ENCODE results near the gene ATP8A2. TPM values are rescaled to one million over a fixed set of nuclear protein-coding genes. Genes with fewer than 3 reads are reported as not detected.

Gene ATP8A2
- total RNA-seq, 1 donor from 2014 or later = 0.13 TPM

DNA sequence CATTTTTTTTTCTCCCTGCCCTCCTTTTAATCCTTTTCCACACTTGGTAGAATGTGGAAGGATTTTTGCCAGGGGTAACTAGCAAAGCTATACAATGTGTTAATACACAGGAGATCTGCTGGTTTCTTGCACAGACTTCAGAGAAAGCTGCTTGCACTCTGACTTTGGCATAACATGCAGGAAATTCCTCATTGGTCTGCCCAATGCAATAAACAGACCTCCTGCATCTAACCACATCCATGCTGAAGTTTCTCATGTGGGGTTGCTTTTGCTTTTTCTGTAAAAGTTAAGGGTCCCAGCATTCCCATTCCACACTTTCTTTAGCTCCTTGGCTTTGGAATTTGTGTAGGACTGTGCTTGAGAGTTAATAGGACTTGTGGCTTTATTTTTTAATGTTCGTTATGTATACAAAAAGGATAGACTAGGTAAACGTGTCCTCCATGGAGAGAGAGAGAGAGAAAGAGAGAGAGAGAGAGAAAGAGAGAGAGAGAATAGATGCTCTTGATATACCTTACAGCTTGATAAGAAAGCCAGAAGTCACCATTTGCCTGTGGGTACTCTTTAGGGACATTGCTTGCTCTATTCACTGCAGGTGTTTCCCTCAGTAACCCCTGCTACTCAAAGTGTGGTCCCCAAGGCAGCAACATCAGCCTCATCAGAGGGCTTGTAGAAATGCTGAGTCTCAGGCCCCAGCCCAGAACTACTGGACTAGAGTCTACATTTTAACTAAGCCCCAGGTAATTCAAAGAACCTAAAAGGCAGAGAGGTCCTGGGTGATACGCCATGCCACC lies 509.6 kb downstream of the ATP8A2 start:
- no peak for DNase-seq (ENCODE audit: low read depth in 2 of 2)

DNA sequence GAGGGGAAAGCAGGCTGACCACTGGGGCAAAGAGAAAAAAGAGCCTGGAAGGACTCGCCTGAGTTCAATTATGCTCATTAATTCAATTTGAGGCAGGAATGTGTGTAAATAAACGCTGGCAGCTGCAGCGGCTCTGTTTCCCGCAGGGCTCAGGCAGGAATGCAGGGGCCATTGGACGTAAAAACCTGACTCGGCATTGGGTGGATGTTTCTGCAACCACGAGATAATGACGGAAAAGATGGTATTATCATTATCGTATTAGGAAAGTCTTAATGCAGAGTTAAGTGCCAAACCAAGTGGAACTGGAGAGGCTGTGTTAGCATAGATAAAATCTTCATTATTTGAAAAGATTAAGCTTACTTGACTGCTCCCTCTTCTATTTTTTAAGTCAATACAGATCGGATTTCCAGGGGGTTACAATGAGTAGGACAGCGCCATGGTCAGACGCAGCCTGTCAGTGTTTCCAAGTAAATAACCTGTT lies 510.2 kb downstream of the ATP8A2 start:
- DNase-seq (ENCODE audit: low read depth in 2 of 2) = no peak

- DNase-seq (ENCODE audit: low read depth in 2 of 2) = no peak
Observed at GRCh38 chr13:25882466-25883357, 510.9 kb downstream of the ATP8A2 start.

GRCh38 chr13:25885418-25885817 lies 513.6 kb downstream of the ATP8A2 start:
- no peak for DNase-seq (ENCODE audit: low read depth in 2 of 2)

- peak; percentile 21 to 51 for DNase-seq (ENCODE audit: low read depth in 2 of 2)
Observed at GRCh38 chr13:25886438-25887214, 514.9 kb downstream of the ATP8A2 start.

GRCh38 chr13:25887962-25888655 lies 516.3 kb downstream of the ATP8A2 start:
- DNase-seq (ENCODE audit: low read depth in 2 of 2) = no peak

DNA sequence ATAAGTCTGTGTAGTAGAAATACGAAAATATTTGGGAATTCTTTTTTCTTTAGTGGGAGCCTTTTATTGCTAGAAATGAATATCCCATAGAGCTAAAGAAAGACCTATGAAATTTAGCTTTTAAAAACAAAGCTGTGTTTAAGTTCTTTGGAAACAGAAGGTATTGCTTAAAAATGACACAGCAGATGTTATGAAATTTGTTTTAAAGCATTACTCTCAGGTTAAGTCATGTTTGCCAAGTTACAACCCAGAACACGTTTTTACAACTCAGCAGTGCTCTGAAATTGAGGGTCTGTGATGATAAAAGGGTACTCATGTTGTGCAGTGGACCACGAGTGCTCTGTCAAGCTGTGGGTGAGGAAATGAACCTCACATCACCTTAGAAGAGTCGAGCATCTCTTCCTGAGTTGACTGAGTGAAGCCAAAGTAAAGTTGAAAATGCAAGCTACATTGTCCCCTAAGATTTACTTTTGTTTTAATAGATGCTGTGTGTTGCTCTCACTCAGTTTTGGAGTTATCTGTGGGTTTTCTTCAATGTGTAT lies 519.0 kb downstream of the ATP8A2 start:
- DNase-seq (ENCODE audit: low read depth in 2 of 2) = no peak

- no peak for DNase-seq (ENCODE audit: low read depth in 2 of 2)
Observed at GRCh38 chr13:25898991-25899390, 527.2 kb downstream of the ATP8A2 start.

DNA sequence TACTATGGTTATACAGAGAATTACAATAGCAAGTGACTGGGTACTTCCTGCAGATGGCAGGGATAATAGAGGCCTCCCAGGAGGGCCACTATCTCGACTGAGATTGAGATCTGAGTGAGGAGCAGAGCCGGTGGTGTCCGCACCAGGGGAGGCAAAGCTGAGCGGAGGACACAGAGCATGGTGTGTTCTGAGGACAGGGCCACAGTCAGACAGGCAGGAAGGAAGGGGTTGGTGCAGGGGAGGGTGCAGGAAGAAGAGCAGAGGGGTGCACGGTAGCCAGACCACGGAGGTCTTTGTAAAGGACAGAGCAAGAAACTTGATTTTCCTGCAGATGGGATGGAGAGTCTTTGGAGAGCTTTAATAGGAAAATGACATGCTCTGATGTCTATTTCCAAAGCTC lies 527.7 kb downstream of the ATP8A2 start:
- DNase-seq (ENCODE audit: low read depth in 2 of 2) = no peak

- no peak for DNase-seq (ENCODE audit: low read depth in 2 of 2)
Observed at GRCh38 chr13:25899952-25900351, 528.2 kb downstream of the ATP8A2 start.

DNA sequence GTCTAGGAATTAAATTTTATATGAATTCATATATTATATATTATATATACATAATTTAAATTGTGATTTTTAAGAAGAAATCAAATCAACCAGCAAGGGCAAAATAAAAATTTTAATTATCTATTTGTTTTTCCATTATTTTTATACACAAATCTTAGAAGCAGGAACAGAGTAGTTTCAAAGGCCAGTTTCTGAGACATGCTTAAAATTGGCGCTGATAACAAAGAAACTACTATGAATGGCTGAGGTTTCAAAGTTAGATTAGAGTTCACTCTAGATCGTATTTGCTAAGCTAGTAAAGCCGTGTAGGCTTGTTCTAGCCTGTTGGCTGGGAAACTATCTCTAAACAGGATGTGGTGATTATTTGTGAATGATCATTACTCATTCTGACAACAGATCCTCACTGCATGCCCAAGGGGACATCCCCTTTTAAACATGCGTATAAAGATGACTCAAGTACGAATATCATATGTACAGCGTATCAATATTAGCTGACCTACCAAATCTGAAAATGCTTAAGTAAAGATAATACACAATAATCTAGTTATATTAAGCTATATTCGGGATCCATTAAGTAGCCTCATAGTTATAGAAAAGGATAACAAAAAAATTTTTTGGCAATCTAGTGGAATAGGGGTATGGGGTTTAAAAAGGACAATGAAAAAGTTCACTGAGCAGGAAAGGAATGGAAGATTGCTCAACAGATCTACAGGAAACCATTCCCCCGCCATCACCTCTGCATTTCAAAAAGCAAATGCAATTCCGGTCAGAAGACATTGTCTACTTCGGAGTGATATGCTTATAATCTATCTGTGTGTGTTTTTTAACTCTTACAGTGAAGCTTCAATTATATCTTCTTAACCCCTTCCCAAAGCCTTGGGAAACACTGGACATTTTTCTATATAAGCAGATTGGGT lies 529.9 kb downstream of the ATP8A2 start:
- peak; percentile 69 to 96 for DNase-seq (ENCODE audit: low read depth in 2 of 2)

- no peak for DNase-seq (ENCODE audit: low read depth in 2 of 2)
Observed at GRCh38 chr13:25902455-25902854, 530.7 kb downstream of the ATP8A2 start.

DNA sequence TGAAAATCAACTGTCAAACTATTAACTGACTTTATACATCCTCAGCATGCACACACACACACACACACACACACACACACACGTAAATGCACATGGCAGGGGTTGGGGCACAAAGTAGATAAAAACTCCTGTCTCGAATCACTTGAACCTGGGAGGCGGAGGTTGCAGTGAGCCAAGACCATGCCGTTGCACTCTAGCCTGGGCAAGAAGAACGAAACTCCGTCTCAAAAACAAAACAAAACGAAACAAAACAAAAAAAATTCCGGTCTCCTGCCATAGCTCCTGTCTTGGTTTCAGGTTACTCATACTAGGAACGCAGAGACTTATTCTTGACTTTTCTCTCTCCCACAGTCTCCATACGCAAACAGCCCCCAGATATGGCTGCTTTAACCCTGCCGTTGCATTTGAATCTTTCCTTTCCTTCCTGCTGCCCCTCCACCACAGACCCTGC lies 531.1 kb downstream of the ATP8A2 start:
- no peak for DNase-seq (ENCODE audit: low read depth in 2 of 2)

DNA sequence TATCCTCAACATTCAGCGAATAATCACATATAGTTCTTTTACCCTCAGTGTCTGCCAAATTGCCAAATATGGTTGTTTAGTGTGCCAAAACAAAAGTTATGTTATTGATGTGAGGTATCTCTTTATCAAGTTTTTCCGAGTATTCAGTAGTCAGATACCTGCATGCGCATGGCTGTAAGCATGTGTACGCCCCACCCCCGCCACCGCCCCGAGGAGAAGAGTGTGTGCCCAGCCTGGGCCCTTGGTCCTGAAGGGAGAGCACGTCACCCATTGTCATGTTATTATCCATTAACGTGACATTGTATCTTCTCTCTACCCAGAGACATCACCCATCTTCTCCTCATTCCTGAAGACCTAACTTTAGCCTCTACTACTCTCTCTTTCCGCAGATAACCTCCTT lies 533.1 kb downstream of the ATP8A2 start:
- no peak for DNase-seq (ENCODE audit: low read depth in 2 of 2)

- DNase-seq (ENCODE audit: low read depth in 2 of 2) = no peak
Observed at GRCh38 chr13:25905611-25906010, 533.8 kb downstream of the ATP8A2 start.

GRCh38 chr13:25906191-25906661 lies 534.5 kb downstream of the ATP8A2 start:
- no peak for DNase-seq (ENCODE audit: low read depth in 2 of 2)

DNA sequence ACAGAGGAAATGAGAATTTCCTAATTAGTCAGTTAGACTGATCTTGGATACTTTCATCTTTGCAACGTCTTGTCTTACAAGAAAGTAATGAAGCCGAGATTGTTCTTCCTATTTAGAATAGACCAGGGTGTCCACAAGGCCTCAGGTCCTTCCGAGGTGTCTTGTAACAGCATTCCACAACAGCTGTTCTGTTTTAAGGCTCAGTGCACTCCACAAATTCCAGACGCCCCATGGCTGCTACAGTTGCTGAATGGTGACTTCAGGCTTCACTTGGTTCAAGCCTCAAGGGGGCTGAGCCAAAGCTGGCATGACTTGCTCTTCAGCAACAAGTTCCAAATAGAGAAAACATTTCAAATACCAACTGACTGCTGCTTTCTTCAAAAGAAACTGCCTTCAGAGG lies 536.6 kb downstream of the ATP8A2 start:
- no peak for DNase-seq (ENCODE audit: low read depth in 2 of 2)

DNA sequence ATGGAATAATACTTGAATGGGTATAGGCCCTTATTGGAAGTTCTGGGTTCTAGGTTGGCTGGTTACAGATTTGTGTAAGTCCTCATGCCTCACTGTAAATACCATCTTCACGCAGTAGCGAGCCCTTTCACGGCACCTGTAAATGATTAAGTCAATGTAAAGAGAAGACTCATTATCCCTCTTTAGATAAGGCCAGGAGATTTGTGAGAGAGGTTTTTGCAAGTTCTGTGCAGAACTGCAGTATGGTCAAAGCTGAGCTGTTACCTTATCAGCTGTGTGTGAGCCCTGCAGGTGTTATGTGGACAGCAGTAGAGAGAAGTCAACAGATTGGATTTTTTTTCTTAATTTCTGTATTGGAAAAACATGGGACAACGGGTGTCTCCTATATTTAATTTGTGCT lies 538.5 kb downstream of the ATP8A2 start:
- no peak for DNase-seq (ENCODE audit: low read depth in 2 of 2)

DNA sequence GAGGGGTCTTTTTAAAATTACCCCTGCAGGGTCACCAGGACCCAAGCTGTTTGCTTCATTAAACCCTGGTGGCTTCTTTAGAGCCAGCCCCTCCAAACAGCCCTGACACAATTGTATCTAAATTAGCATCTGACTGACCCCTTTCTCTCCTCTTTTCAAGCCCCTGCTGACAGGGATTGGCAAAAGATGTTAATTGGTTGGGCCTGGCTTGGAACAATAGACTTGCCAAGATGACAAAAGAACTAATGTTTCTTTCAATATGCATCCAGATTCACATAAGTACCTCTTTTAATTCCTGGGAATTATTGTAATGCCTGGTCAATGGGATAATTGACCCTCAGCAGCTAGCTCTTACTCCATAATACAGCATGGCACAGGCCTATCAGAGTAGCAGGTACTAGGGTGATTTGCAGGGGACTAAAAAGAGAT lies 539.2 kb downstream of the ATP8A2 start:
- DNase-seq (ENCODE audit: low read depth in 2 of 2) = no peak

Data from dermis microvascular lymphatic vessel endothelial cell (primary cell).